H1 (cell line): ENCODE results near the gene CCDC91. TPM values are rescaled to one million over a fixed set of nuclear protein-coding genes. Genes with fewer than 3 reads are reported as not detected.

ENCODE experiments used
- NANOG ChIP-seq: IDR thresholded peaks from 2 replicates; pipeline ENCODE4 v1.6.1; 2011; ENCODE audit warnings: low read length, low read depth, mild to moderate bottlenecking, inconsistent platforms; ENCODE audit not compliant: insufficient read depth, poor library complexity, severe bottlenecking
- PHF8 ChIP-seq: fragments of 200-600 bp; sonication (generic); conservative IDR thresholded peaks from 2 replicates; pipeline ENCODE4 v1.7.1; 2012; ENCODE audit warnings: low read depth, mild to moderate bottlenecking, inconsistent platforms, low read length, moderate library complexity
- polyA plus RNA-seq, 7 experiments: library from polyadenylated mRNA; depleted of rRNA in 3 of 7; stranded (reverse) in 5 of 7; unstranded in 2 of 7; fragments of >200 nt in 5 of 7; fragments of 200-250 nt in 2 of 7; gene quantifications; 1 replicate in 5 of 7; 2 replicates in 1 of 7; 4 replicates in 1 of 7; pipeline versions ENCODE4 v1.2.1 to v1.2.3, GENCODE V29; 2011 to 2013; ENCODE audit warnings: missing spikeins in 2 of 7, mixed read lengths in 2 of 7
- total RNA-seq: library from RNA; stranded (reverse); fragmentation: NEBNext Ultra II Directional; extraction: Animal tissue kit (Norgen Biotek cat#: 25700); gene quantifications from 2 replicates; pipeline ENCODE4 v1.2.1, GENCODE V29; 2021

CCDC91 gene
- total and polyA plus RNA-seq, 2 of the 8 experiments (the other 6 are each of a cell fraction or from before 2014, with no cell fraction given), result 8.6 to 23.1 TPM

DNA sequence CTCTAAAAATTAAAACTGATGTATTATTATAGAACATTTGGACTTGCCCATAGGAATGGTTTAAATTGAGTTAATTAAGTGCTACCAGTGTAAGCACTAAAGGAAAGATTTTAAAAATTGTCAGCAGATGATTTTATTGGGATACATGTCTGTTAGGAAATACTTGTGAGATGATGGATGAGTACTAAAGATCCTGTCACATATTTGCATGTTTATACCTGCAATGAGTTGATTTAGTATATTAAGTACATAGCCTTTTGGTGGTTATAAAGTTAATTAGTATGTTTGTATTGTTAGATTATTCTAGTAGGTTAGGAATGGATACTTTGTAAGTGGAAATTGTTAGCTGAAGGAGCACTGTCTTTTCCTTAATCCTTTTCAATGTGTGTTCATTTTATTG, 67.2 kb downstream of the CCDC91 start (continued):
- no peak for TF ChIP-seq NANOG
- no peak for TF ChIP-seq PHF8
